HFF-Myc (cell line): Measurements from ENCODE around the gene MED15.

Experiments
- DNase-seq: peaks from one replicate; pipeline ENCODE4 v3.0.0-alpha.2; 2011; ENCODE audit warnings: low read depth; ENCODE audit errors: extremely low read depth
- H3K4me3 ChIP-seq: replicated peaks from 2 replicates; pipeline ENCODE4 v1.5.1; 2011; ENCODE audit warnings: low read depth, mild to moderate bottlenecking, control low read depth, low read length
- CTCF ChIP-seq: IDR thresholded peaks from 2 replicates; pipeline ENCODE4 v1.5.1; 2012; ENCODE audit warnings: mild to moderate bottlenecking, low read depth, low read length, control low read depth; ENCODE audit errors: missing control alignments

MED15 gene

GRCh38 chr22:20578192-20578591 is 70.8 kb downstream of the MED15 start:
- H3K4me3 ChIP-seq, result no peak overlapping the region
- DNase-seq, result no peak
- TF ChIP-seq CTCF, result no peak

- no peak for DNase-seq
- no peak overlapping the region for H3K4me3 ChIP-seq
- TF ChIP-seq CTCF, result no peak
Observed at GRCh38 chr22:20578707-20579106, 71.3 kb downstream of the MED15 start.

- no peak overlapping the region for H3K4me3 ChIP-seq
- no peak for DNase-seq
- no peak for TF ChIP-seq CTCF
Observed at GRCh38 chr22:20579273-20580120, 72.1 kb downstream of the MED15 start.

- TF ChIP-seq CTCF, result no peak
- DNase-seq, result no peak
Observed at GRCh38 chr22:20580179-20580578, 72.8 kb downstream of the MED15 start.

GRCh38 chr22:20580611-20581502 is 73.4 kb downstream of the MED15 start:
- no peak overlapping the region for H3K4me3 ChIP-seq
- no peak for TF ChIP-seq CTCF
- DNase-seq, result no peak

More at GRCh38 chr22:20580179-20580578, 72.8 kb downstream of the MED15 start:
- no peak overlapping the region for H3K4me3 ChIP-seq

- no peak for TF ChIP-seq CTCF
- no peak for DNase-seq
Observed at GRCh38 chr22:20581503-20582170, 74.2 kb downstream of the MED15 start.

More at GRCh38 chr22:20581503-20582170, 74.2 kb downstream of the MED15 start:
- no peak overlapping the region for H3K4me3 ChIP-seq
